ENCODE data around the gene SLC4A9. TPM values are rescaled to one million over a fixed set of nuclear protein-coding genes. Genes with fewer than 3 reads are reported as not detected.

The SLC4A9 gene
- total and polyA plus RNA-seq, 4 donors = 0.29 to 1.9 (median 0.34) TPM

DNA sequence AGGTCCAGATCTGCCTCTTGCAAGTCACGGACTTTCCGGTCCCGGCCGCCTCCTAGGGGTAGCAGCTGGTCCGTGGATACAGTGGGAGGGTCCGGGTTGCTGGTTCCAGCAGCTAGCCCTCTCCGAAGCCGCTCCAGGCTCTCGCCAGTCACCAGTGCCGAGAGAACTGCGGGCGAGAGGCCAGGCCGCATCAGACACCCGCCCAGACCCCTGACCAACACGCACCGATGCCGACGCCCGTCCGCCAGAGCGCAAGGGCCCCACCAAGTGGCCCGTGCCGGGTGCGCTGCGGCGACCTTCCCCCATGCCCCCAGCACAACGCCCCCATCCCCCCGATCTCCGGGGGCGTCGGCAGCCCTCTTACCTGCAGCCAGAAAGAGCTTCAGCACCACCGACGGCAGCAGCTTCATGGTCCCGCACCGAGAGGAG is 14.1 kb upstream of the SLC4A9 start:
- Histone ChIP-seq H3K36me3 (ENCODE audit: control insufficient read depth, insufficient read depth, low read length) (peaks cover 15% of the 10 kb centered on the region), H3K27me3 (ENCODE audit: control insufficient read depth, insufficient read depth, low read length) (peaks cover 5% of the 10 kb centered on the region), H3K27ac (ENCODE audit: low read depth, low read length) (peak overlapping the region; percentile 67), H3K4me3 (ENCODE audit: low read depth, low read length) (peak overlapping the region; percentile 69), H3K4me1 (ENCODE audit: control insufficient read depth, insufficient read depth, low read length) (peaks cover 30% of the 10 kb centered on the region), H3K9me3 (ENCODE audit: control insufficient read depth, insufficient read depth, low read length) (no peaks in the 10 kb centered on the region)
- DNase-seq (ENCODE audit: low read depth in 4 of 6, low spot score in 6 of 6) = peak in 3 of 6 donors; percentile 44 to 79 (median 79)
- under 1% methylated on average over 35 of the region's 35 CpGs for WGBS (ENCODE audit: insufficient coverage)

DNA sequence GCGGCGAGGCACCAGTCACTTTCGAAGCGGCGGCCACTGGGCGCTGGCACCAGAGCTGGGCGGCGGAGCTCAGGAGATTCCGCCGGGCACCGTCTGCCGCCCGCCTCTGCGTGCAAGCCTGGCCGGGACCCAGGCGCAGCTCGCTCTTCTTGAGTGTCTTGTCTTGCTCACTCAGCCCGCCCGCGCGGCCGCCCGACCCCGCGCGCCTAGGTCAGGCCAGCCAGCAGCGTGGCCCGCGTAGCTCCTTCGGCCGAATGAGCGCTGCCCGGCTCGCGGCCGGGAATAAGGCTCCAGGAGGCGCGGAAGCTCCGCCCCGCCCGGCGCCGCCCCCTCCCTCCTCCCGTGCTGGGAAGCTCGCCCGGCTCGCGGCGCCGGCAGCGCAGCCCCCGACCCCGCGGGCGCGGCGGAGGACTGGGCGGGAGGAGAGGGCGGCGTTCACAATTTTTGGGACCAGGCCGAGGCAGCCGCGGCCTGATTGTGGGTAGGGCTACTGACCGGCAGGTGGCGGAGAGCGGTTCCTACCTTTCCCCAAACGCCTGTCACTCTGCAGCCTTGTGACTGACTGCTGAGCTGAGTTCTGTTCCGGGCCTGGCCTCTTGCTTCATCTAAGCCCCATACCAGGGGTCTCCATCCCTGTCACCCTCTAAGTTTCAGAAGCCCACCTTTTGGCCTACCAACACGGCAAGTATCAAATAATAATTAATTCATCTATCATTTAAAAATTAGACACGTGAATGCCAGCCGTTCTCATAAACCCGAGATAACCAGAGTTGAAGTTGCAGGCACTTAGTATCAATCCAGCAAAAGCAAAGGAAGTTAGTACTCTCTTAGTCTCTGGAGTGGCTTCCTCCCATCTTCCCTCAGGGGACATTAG is 13.4 kb upstream of the SLC4A9 start, which contains the start of gene HBEGF:
HBEGF (minus strand) TSS at position 256 of the 874 bp plus-strand sequence. CDS start 275 bp downstream, outside the sequence.
- H3K4me1 ChIP-seq (ENCODE audit: control insufficient read depth, insufficient read depth, low read length) = peaks cover 27% of the 10 kb centered on the region

DNA sequence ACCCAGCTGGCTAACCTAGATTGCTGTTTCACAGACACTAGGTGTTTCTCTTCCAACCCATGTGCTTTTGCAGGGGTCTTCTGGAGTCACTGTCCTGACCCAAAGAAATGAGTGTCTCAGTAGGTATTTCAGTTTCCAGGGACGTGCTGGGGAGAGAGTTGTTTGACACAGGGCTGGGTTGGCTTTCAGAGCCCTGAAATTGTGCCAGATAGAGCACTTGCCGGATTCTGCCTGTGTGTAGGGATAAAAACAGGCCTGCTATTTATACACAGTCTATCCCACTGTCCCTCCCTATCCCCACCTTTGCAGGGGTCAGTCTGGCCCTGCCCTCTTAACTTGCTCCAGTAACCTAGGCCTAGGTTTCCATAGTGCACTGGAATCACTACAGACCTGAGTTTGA is 12.6 kb upstream of the SLC4A9 start:
- Histone ChIP-seq H3K4me1 (ENCODE audit: control insufficient read depth, insufficient read depth, low read length) (peaks cover 20% of the 10 kb centered on the region), H3K27me3 (ENCODE audit: control insufficient read depth, insufficient read depth, low read length) (peaks cover 5% of the 10 kb centered on the region), H3K9me3 (ENCODE audit: control insufficient read depth, insufficient read depth, low read length) (no peaks in the 10 kb centered on the region), H3K4me3 (ENCODE audit: low read depth, low read length) (no peak overlapping the region), H3K27ac (ENCODE audit: low read depth, low read length) (no peak overlapping the region), H3K36me3 (ENCODE audit: control insufficient read depth, insufficient read depth, low read length) (peaks cover 9% of the 10 kb centered on the region)
- WGBS (ENCODE audit: insufficient coverage) = 44% methylated on average over 1 of the region's 2 CpGs
- peak in 1 of 6 donors; percentile 13 for DNase-seq (ENCODE audit: low read depth in 4 of 6, low spot score in 6 of 6)

More for the DNA sequence above, 13.4 kb upstream of the SLC4A9 start, which contains the start of gene HBEGF:
- peak in 4 of 6 donors; percentile 52 to 91 (median 76) for DNase-seq (ENCODE audit: low read depth in 4 of 6, low spot score in 6 of 6)
- under 1% methylated on average over 62 of the region's 72 CpGs for WGBS (ENCODE audit: insufficient coverage)
- Histone ChIP-seq H3K4me3 (ENCODE audit: low read depth, low read length) (peak within 1 kb of the TSS; percentile 69), H3K36me3 (ENCODE audit: control insufficient read depth, insufficient read depth, low read length) (peaks cover 11% of the 10 kb centered on the region), H3K27me3 (ENCODE audit: control insufficient read depth, insufficient read depth, low read length) (peaks cover 5% of the 10 kb centered on the region), H3K27ac (ENCODE audit: low read depth, low read length) (peak within 1 kb of the TSS; percentile 67), H3K9me3 (ENCODE audit: control insufficient read depth, insufficient read depth, low read length) (no peaks in the 10 kb centered on the region)

DNA sequence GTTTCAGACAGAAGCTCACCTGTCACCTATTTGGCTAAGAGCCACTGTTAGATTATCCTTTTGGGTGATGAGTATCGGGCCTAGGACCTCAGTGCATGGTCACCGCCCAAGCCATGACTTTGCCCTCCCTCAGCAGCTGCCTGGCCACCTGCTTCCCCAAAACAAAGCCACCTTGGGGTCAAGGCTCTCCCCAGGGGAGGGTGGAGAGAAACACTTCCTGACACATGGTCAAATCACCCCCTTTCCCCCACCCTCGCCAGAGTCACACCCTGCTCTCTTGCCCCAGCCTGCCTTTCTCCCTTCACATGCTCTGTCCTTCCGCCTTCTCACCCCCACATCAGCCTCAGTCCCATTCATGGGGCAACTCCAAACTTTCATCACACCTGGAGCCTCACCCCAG is 11.9 kb upstream of the SLC4A9 start:
- Histone ChIP-seq H3K4me1 (ENCODE audit: control insufficient read depth, insufficient read depth, low read length) (peaks cover 20% of the 10 kb centered on the region), H3K27me3 (ENCODE audit: control insufficient read depth, insufficient read depth, low read length) (peaks cover 5% of the 10 kb centered on the region), H3K4me3 (ENCODE audit: low read depth, low read length) (no peak overlapping the region), H3K36me3 (ENCODE audit: control insufficient read depth, insufficient read depth, low read length) (peaks cover 5% of the 10 kb centered on the region), H3K27ac (ENCODE audit: low read depth, low read length) (no peak overlapping the region), H3K9me3 (ENCODE audit: control insufficient read depth, insufficient read depth, low read length) (no peaks in the 10 kb centered on the region)
- WGBS (ENCODE audit: insufficient coverage) = 83% methylated on average over 2 of the region's 4 CpGs
- no peak for DNase-seq (ENCODE audit: low read depth in 4 of 6, low spot score in 6 of 6)

DNA sequence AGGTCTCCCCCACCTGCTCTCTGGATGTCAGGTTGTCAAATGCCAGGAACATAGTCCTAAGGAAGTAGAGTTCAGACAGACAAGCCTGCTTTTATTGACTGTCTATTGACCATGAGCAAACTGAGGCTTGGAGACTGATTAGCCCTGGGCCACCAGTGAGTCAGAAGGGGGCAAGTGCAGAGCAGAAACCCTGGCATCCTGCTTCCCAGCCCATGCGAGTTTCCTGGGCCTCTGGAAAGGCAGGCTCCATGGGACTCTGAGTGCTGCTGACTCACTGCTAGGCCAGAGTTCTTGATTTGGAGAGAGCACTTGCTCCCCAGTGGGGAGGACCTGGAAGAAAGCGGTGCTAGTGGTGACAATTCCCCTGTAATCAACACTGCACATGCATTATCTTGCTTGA is 10.8 kb upstream of the SLC4A9 start:
- H3K27ac ChIP-seq (ENCODE audit: low read depth, low read length) = no peak overlapping the region
- H3K36me3 ChIP-seq (ENCODE audit: control insufficient read depth, insufficient read depth, low read length) = peaks cover 4% of the 10 kb centered on the region
- peaks cover 5% of the 10 kb centered on the region for H3K27me3 ChIP-seq (ENCODE audit: control insufficient read depth, insufficient read depth, low read length)
- WGBS (ENCODE audit: insufficient coverage) = 79% methylated on average over 2 of the region's 2 CpGs
- no peak overlapping the region for H3K4me3 ChIP-seq (ENCODE audit: low read depth, low read length)
- H3K9me3 ChIP-seq (ENCODE audit: control insufficient read depth, insufficient read depth, low read length) = no peaks in the 10 kb centered on the region
- H3K4me1 ChIP-seq (ENCODE audit: control insufficient read depth, insufficient read depth, low read length) = peaks cover 20% of the 10 kb centered on the region
- no peak for DNase-seq (ENCODE audit: low read depth in 4 of 6, low spot score in 6 of 6)

DNA sequence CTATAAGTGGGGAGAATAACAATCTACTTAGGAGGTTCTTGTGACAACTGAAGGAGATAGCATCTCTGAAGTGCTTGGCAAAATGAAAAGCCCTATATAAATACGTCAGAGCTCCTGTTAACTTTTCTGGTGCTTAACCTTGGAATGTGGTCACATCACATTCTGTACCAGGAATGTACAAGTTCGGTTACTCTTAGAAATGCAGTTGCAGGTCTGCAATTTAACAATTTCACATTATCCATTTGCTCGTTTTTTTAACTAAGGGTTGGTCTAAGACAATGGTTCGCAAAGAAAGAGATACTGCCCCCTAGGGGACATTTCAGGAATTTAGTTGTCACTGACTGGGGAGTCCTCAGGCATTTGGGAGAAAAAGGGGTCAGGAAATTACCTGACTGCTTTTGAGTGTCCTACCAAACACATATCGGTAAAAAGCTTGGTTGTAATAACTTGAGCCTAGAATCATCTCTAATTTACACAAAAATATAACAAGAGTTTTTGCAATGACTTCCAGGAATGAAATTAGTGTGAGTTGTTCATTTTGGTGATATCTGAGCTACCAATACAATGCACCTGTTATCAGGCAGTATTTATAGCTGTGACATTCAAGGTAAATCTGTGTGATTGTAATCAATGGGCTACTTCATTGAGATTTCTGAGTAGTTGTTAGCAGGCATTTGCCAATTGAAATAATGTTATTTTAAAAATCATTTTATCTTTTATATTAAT is 8.2 kb upstream of the SLC4A9 start:
- peak in 5 of 6 donors; percentile 47 to 91 (median 65) for DNase-seq (ENCODE audit: low read depth in 4 of 6, low spot score in 6 of 6)
- WGBS (ENCODE audit: insufficient coverage) = 60% methylated on average over 1 of the region's 5 CpGs

DNA sequence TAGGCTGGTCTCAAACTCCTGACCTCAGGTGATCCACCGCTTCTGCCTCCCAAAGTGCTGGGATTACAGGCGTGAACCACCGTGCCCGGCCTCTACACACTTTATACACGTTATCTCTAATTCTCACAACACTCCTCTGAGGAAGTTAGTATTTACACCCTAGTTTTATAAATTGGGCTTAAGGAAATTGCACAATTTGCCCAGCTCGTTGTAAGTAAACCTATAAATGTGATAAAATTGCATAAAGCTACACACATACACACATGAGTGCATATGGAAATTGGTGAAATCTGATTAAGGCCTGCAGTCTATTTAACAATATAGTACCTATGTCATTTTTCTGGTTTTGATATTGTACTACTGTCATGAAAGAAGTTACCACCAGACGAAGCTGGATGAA is 4.4 kb upstream of the SLC4A9 start:
- WGBS (ENCODE audit: insufficient coverage) = no CpG with 5 or more reads among the region's 7 CpGs
- H3K27me3 ChIP-seq (ENCODE audit: control insufficient read depth, insufficient read depth, low read length) = peaks cover 2% of the 10 kb centered on the region
- no peak for DNase-seq (ENCODE audit: low read depth in 4 of 6, low spot score in 6 of 6)
- H3K9me3 ChIP-seq (ENCODE audit: control insufficient read depth, insufficient read depth, low read length) = no peaks in the 10 kb centered on the region
- H3K36me3 ChIP-seq (ENCODE audit: control insufficient read depth, insufficient read depth, low read length) = no peaks in the 10 kb centered on the region
- peaks cover 15% of the 10 kb centered on the region for H3K4me1 ChIP-seq (ENCODE audit: control insufficient read depth, insufficient read depth, low read length)
- no peak overlapping the region for H3K27ac ChIP-seq (ENCODE audit: low read depth, low read length)
- no peak overlapping the region for H3K4me3 ChIP-seq (ENCODE audit: low read depth, low read length)

More for the DNA sequence above, 8.2 kb upstream of the SLC4A9 start:
- no peak overlapping the region for H3K27ac ChIP-seq (ENCODE audit: low read depth, low read length)
- no peak overlapping the region for H3K4me3 ChIP-seq (ENCODE audit: low read depth, low read length)
- no peaks in the 10 kb centered on the region for H3K36me3 ChIP-seq (ENCODE audit: control insufficient read depth, insufficient read depth, low read length)
- no peaks in the 10 kb centered on the region for H3K9me3 ChIP-seq (ENCODE audit: control insufficient read depth, insufficient read depth, low read length)
- H3K4me1 ChIP-seq (ENCODE audit: control insufficient read depth, insufficient read depth, low read length) = peaks cover 1% of the 10 kb centered on the region
- H3K27me3 ChIP-seq (ENCODE audit: control insufficient read depth, insufficient read depth, low read length) = peaks cover 5% of the 10 kb centered on the region

DNA sequence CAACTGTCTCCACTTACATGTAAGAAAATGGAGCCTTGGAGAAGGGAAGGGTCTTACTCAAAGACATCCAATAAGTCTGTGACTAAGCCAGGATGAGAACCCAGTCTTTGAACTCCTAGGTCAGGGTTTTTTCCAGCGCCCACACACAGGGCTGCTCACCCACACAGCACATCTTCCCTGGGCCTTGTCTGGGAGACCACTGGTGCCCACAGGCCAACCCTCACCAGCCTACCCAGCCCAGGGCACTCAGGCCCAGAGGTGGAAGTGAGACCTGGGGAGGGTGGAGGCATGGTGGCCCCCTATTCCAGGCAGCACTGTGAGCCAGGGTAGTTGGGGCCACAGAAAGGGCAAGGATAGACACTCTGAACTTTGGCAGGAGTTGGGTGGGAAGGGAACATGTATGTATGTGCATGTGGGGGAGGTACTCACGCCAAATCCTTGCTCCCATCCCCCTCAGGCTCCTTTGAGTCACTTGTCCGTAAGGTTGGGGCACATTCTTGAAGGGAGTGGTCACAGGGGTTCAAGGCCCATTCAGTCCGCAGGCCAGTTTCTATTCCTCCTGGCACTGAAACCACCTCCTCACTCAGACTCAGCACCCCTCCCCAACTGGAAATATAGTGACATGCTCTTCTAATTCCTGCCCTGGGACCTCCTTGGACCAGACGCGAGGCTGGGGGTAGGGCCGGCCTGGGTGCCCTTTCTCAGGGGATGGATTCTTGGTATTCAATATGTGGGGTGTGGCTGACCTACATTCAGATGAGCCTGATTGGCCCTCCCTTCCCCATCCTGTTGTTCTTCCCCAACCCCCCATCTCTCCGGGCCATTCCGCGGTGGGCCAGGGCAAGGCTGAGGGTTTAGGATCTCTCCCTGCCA is 2.9 kb upstream of the SLC4A9 start:
- no peaks in the 10 kb centered on the region for H3K27me3 ChIP-seq (ENCODE audit: control insufficient read depth, insufficient read depth, low read length)
- peak in 1 of 6 donors; percentile 13 for DNase-seq (ENCODE audit: low read depth in 4 of 6, low spot score in 6 of 6)
- peaks cover 15% of the 10 kb centered on the region for H3K4me1 ChIP-seq (ENCODE audit: control insufficient read depth, insufficient read depth, low read length)
- H3K4me3 ChIP-seq (ENCODE audit: low read depth, low read length) = no peak overlapping the region
- H3K9me3 ChIP-seq (ENCODE audit: control insufficient read depth, insufficient read depth, low read length) = no peaks in the 10 kb centered on the region
- 37% methylated on average over 5 of the region's 10 CpGs for WGBS (ENCODE audit: insufficient coverage)
- no peaks in the 10 kb centered on the region for H3K36me3 ChIP-seq (ENCODE audit: control insufficient read depth, insufficient read depth, low read length)
- H3K27ac ChIP-seq (ENCODE audit: low read depth, low read length) = no peak overlapping the region

DNA sequence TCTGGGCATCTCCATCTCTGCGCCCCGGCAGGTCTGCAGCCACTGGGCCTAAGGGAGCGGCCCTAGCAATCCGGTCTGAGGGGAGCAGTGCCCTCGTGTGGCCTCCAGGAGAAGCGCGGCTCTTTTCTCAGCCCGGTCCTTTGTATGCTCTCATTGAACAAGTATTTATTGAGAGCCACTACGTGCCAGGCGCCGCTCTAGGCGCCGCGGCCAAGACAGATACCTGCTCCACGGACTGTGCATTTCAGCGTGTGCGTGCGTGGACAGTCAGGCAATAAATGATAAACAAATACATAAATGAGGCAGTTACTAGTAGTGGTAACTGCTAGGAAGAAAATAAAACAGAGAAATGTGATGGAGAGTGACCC is 2.3 kb upstream of the SLC4A9 start:
- H3K9me3 ChIP-seq (ENCODE audit: control insufficient read depth, insufficient read depth, low read length) = no peaks in the 10 kb centered on the region
- no peak overlapping the region for H3K27ac ChIP-seq (ENCODE audit: low read depth, low read length)
- H3K4me3 ChIP-seq (ENCODE audit: low read depth, low read length) = no peak overlapping the region
- H3K4me1 ChIP-seq (ENCODE audit: control insufficient read depth, insufficient read depth, low read length) = peaks cover 15% of the 10 kb centered on the region
- DNase-seq (ENCODE audit: low read depth in 4 of 6, low spot score in 6 of 6) = peak in 5 of 6 donors; percentile 61 to 96 (median 78)
- H3K27me3 ChIP-seq (ENCODE audit: control insufficient read depth, insufficient read depth, low read length) = no peaks in the 10 kb centered on the region
- H3K36me3 ChIP-seq (ENCODE audit: control insufficient read depth, insufficient read depth, low read length) = no peaks in the 10 kb centered on the region
- under 1% methylated on average over 14 of the region's 18 CpGs for WGBS (ENCODE audit: insufficient coverage)
